Endodermal cell (in vitro differentiated cells): ENCODE data around the gene P2RX5. TPM values are rescaled to one million over a fixed set of nuclear protein-coding genes. Genes with fewer than 3 reads are reported as not detected.
"Not testable (repeated sequence)": the region's sequence is repeated elsewhere in the genome, so short reads cannot be mapped to it uniquely, and the experiment has no call there.

ENCODE experiments used
- DNase-seq: peaks from one replicate; pipeline ENCODE4 v3.0.0-alpha.2; 2017
- H3K27ac ChIP-seq: 2 replicates; pipeline ENCODE4 v1.5.1; 2013; ENCODE audit warnings: mild to moderate bottlenecking, low read depth, low read length, moderate library complexity
- H3K27me3 ChIP-seq: 2 replicates; pipeline ENCODE4 v1.6.1; 2013; ENCODE audit warnings: mild to moderate bottlenecking, low read length, moderate library complexity; ENCODE audit not compliant: insufficient read depth, control insufficient read depth, poor library complexity, severe bottlenecking
- H3K36me3 ChIP-seq: 2 replicates; pipeline ENCODE4 v1.7.0; 2013; ENCODE audit warnings: mild to moderate bottlenecking, low read length, moderate library complexity; ENCODE audit not compliant: control insufficient read depth, insufficient read depth
- H3K4me1 ChIP-seq: one replicate; pipeline ENCODE4 v1.7.0; 2013; ENCODE audit warnings: low read length; ENCODE audit not compliant: control insufficient read depth, insufficient read depth
- H3K4me3 ChIP-seq: 2 replicates; pipeline ENCODE4 v1.5.1; 2013; ENCODE audit warnings: mild to moderate bottlenecking, low read length, moderate library complexity
- H3K9ac ChIP-seq: 2 replicates; pipeline ENCODE4 v1.6.1; 2013; ENCODE audit warnings: mild to moderate bottlenecking, low read length, moderate library complexity; ENCODE audit not compliant: poor library complexity, severe bottlenecking; ENCODE audit errors: extremely low read depth
- H3K9me3 ChIP-seq: 2 replicates; pipeline ENCODE4 v1.6.1; 2013; ENCODE audit warnings: mild to moderate bottlenecking, low read length, moderate library complexity; ENCODE audit not compliant: control insufficient read depth
- H3K27ac Mint-ChIP-seq: 2 replicates; pipeline ENCODE4 v1.8.0; 2020; ENCODE audit warnings: mixed read lengths
- H3K27me3 Mint-ChIP-seq: 2 replicates; pipeline ENCODE4 v1.8.0; 2021; ENCODE audit warnings: mild to moderate bottlenecking, mixed read lengths; ENCODE audit not compliant: insufficient read depth
- H3K36me3 Mint-ChIP-seq: 2 replicates; pipeline ENCODE4 v1.8.0; 2020; ENCODE audit warnings: low read depth, mixed read lengths
- H3K4me1 Mint-ChIP-seq: 2 replicates; pipeline ENCODE4 v1.8.0; 2020; ENCODE audit warnings: mixed read lengths
- H3K4me3 Mint-ChIP-seq: 2 replicates; pipeline ENCODE4 v1.8.0; 2020; ENCODE audit warnings: mild to moderate bottlenecking, moderate library complexity, mixed read lengths
- H3K9me3 Mint-ChIP-seq: 2 replicates; pipeline ENCODE4 v1.8.0; 2020; ENCODE audit warnings: mild to moderate bottlenecking, mixed read lengths
- whole genome bisulfite sequencing, 2 experiments: methylation state at CpG; one replicate each; pipeline versions ENCODE4 v1.1.5 to v1.1.7; 2013; ENCODE audit warnings: missing lambda C conversion rate in 2 of 2, mixed read lengths in 1 of 2; ENCODE audit not compliant: insufficient coverage in 1 of 2, insufficient read length in 1 of 2; 5-methylcytosine and 5-hydroxymethylcytosine counted together
- total RNA-seq, 2 donors: library from RNA; stranded (reverse); fragmentation: NEBNext Ultra II Directional in 1 of 2; extraction: Animal tissue kit (Norgen Biotek cat#: 25700) in 1 of 2; gene quantifications; 2 replicates in 1 of 2; 3 replicates in 1 of 2; pipeline ENCODE4 v1.2.1, GENCODE V29; 2021
- TF ChIP-seq, protein P1 (sequence below): fragments of 200-600 bp; sonication (generic); conservative IDR thresholded peaks from 2 replicates; pipeline ENCODE4 v1.5.0; 2021; ENCODE audit warnings: antibody characterized with exemption, mild to moderate bottlenecking

The P2RX5 gene
- total RNA-seq, 2 donors from 2014 or later, result 0.46 to 0.57 TPM

DNA sequence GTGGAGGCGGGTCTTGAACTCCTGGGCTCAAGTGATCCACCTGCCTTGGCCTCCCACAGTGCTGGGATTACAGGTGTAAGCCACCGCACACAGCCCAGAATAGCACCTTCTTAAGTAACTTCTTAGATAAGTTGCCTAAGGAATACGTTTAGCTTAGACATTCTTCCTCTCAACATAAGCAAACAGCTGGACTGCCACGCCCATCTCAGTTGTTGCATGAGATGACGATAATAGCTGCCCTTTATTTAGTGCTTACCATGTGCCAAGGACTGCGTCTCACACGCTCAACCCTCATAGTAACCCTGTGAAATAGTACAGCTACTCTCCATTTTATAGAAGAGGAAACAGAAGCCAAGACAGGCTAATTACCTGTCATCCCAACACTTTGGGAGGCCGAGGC lies 39.6 kb upstream of the P2RX5 start:
- TF ChIP-seq, protein P1, sequence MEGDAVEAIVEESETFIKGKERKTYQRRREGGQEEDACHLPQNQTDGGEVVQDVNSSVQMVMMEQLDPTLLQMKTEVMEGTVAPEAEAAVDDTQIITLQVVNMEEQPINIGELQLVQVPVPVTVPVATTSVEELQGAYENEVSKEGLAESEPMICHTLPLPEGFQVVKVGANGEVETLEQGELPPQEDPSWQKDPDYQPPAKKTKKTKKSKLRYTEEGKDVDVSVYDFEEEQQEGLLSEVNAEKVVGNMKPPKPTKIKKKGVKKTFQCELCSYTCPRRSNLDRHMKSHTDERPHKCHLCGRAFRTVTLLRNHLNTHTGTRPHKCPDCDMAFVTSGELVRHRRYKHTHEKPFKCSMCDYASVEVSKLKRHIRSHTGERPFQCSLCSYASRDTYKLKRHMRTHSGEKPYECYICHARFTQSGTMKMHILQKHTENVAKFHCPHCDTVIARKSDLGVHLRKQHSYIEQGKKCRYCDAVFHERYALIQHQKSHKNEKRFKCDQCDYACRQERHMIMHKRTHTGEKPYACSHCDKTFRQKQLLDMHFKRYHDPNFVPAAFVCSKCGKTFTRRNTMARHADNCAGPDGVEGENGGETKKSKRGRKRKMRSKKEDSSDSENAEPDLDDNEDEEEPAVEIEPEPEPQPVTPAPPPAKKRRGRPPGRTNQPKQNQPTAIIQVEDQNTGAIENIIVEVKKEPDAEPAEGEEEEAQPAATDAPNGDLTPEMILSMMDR, result no peak
- no peak overlapping the region for H3K9ac ChIP-seq
- H3K27ac ChIP-seq, result no peak overlapping the region
- no peak for DNase-seq
- no peak overlapping the region for H3K4me3 ChIP-seq
- H3K4me1 Mint-ChIP-seq, result peaks cover 9% of the 10 kb centered on the region
- H3K9me3 Mint-ChIP-seq, result no peaks in the 10 kb centered on the region
- no peak overlapping the region for H3K4me3 Mint-ChIP-seq
- H3K27me3 Mint-ChIP-seq, result peaks cover 6% of the 10 kb centered on the region
- no peak overlapping the region for H3K27ac Mint-ChIP-seq
- H3K27me3 ChIP-seq, result no peaks in the 10 kb centered on the region
- H3K4me1 ChIP-seq, result no peaks in the 10 kb centered on the region
- no peaks in the 10 kb centered on the region for H3K36me3 ChIP-seq
- H3K9me3 ChIP-seq, result no peaks in the 10 kb centered on the region
- no peaks in the 10 kb centered on the region for H3K36me3 Mint-ChIP-seq
- WGBS, 2 experiments, result 89 to 96% methylated on average over 4 to 8 of the region's 8 CpGs

DNA sequence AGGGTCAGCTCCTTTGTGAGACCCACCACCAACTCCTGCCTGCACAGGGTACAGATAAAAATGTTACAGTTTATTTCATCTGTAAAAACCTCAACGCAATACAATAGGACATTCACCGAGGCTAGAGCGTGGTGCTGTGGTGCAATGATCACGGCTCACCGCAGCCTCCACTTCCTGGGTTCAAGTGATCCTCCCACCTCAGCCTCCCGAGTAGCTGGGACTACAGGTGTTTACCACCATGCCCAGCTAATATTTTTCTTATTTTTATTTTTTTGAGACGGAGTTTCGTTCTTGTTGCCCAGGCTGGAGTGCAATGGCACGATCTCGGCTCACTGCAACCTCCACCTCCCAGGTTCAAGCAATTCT lies 38.9 kb upstream of the P2RX5 start:
- not testable (repeated sequence) for H3K27me3 ChIP-seq, H3K4me1 ChIP-seq, H3K27ac Mint-ChIP-seq, H3K9ac ChIP-seq, H3K9me3 Mint-ChIP-seq, H3K4me3 ChIP-seq, H3K4me1 Mint-ChIP-seq, H3K36me3 ChIP-seq, H3K4me3 Mint-ChIP-seq, H3K27me3 Mint-ChIP-seq, H3K27ac ChIP-seq, H3K9me3 ChIP-seq, DNase-seq, H3K36me3 Mint-ChIP-seq
- WGBS, 2 experiments, result 92 to 98% methylated on average over 6 to 10 of the region's 10 CpGs

- Histone ChIP-seq H3K9ac (no peak overlapping the region), H3K4me3 (no peak overlapping the region), H3K27me3 (no peaks in the 10 kb centered on the region), H3K27ac (no peak overlapping the region), H3K36me3 (peaks cover 11% of the 10 kb centered on the region), H3K9me3 (no peaks in the 10 kb centered on the region), H3K4me1 (no peaks in the 10 kb centered on the region)
- TF ChIP-seq, protein P1, result peak; percentile 26
- no peak overlapping the region for H3K4me3 Mint-ChIP-seq
- no peaks in the 10 kb centered on the region for H3K9me3 Mint-ChIP-seq
- WGBS, 2 experiments, result 74 to 76% methylated on average over 8 to 9 of the region's 9 CpGs
- no peaks in the 10 kb centered on the region for H3K4me1 Mint-ChIP-seq
- peak; percentile 73 for DNase-seq
- no peak overlapping the region for H3K27ac Mint-ChIP-seq
- H3K27me3 Mint-ChIP-seq, result peaks cover 4% of the 10 kb centered on the region
- peaks cover 12% of the 10 kb centered on the region for H3K36me3 Mint-ChIP-seq
Measured at GRCh38 chr17:3732210-3732621, 36.3 kb upstream of the P2RX5 start.

GRCh38 chr17:3730881-3731429 lies 35.0 kb upstream of the P2RX5 start:
- Mint-ChIP-seq H3K27me3 (no peaks in the 10 kb centered on the region), H3K27ac (peak overlapping the region; percentile 23), H3K9me3 (no peaks in the 10 kb centered on the region), H3K36me3 (peaks cover 20% of the 10 kb centered on the region), H3K4me3 (no peak overlapping the region), H3K4me1 (no peaks in the 10 kb centered on the region)
- no peaks in the 10 kb centered on the region for H3K9me3 ChIP-seq
- H3K4me1 ChIP-seq, result no peaks in the 10 kb centered on the region
- no peak overlapping the region for H3K9ac ChIP-seq
- H3K27ac ChIP-seq, result peak overlapping the region; percentile 8
- H3K27me3 ChIP-seq, result no peaks in the 10 kb centered on the region
- TF ChIP-seq, protein P1, result no peak
- H3K4me3 ChIP-seq, result no peak overlapping the region
- 60 to 66% methylated on average over 4 to 8 of the region's 9 CpGs for WGBS, 2 experiments
- H3K36me3 ChIP-seq, result peaks cover 19% of the 10 kb centered on the region
- DNase-seq, result peak; percentile 64
